Inferior parietal cortex (tissue), 1 donor: Measurements from ENCODE around the gene DPP6.
"Not testable (repeated sequence)": the region's sequence is repeated elsewhere in the genome, so short reads cannot be mapped to it uniquely, and the experiment has no call there.

Source experiments
- DNase-seq: peaks from one replicate; pipeline ENCODE4 v3.0.0-alpha.2; 2016; ENCODE audit errors: extremely low spot score

Gene DPP6

GRCh38 chr7:154928136-154929005 is 876.2 kb downstream of the DPP6 start:
- DNase-seq = peak; percentile 91

- no peak for DNase-seq
These were observed 877.0 kb downstream of the DPP6 start for GRCh38 chr7:154929006-154929726.

- no peak for DNase-seq
These were observed 879.7 kb downstream of the DPP6 start for GRCh38 chr7:154931906-154932305.

- not testable (repeated sequence) for DNase-seq
These were observed 882.3 kb downstream of the DPP6 start for GRCh38 chr7:154934353-154934952.

- no peak for DNase-seq
These were observed 885.6 kb downstream of the DPP6 start for GRCh38 chr7:154937837-154938236.

- DNase-seq = no peak
These were observed 890.5 kb downstream of the DPP6 start for GRCh38 chr7:154942691-154943090.
